Keratinocyte (primary cell): ENCODE measurements around the gene PLA2G4C. TPM values are rescaled to one million over a fixed set of nuclear protein-coding genes. Genes with fewer than 3 reads are reported as not detected.

ENCODE experiments used
- DNase-seq: peaks from one replicate; pipeline ENCODE4 v3.0.0-alpha.2; 2011; ENCODE audit warnings: low read depth, missing footprints, low spot score
- FAIRE-seq: peaks from 2 replicates; lab custom pipeline; 2011; peaks lifted over from hg19 to GRCh38; lab: Jason Lieb, UNC
- H2AFZ ChIP-seq: 2 replicates; pipeline ENCODE4 v1.6.0; 2012; ENCODE audit warnings: low read length, control low read depth, inconsistent platforms; ENCODE audit not compliant: control insufficient read depth
- H3K27ac ChIP-seq: 2 replicates; pipeline ENCODE4 v1.5.1; 2011; ENCODE audit warnings: low read length; ENCODE audit not compliant: control insufficient read depth, insufficient read depth
- H3K27me3 ChIP-seq: 3 replicates; pipeline ENCODE4 v1.6.0; 2011; ENCODE audit warnings: low read length; ENCODE audit not compliant: control insufficient read depth, insufficient read depth; ENCODE audit errors: extremely low read depth
- H3K36me3 ChIP-seq, 2 experiments: 2 replicates in 1 of 2; 3 replicates in 1 of 2; pipeline ENCODE4 v1.5.1; 2011; ENCODE audit warnings: low read length in 2 of 2, mild to moderate bottlenecking in 1 of 2; ENCODE audit not compliant: control insufficient read depth in 2 of 2, insufficient read depth in 2 of 2; ENCODE audit errors: extremely low read depth in 1 of 2
- H3K4me1 ChIP-seq: 3 replicates; pipeline ENCODE4 v1.5.1; 2011; ENCODE audit warnings: low read length; ENCODE audit not compliant: control insufficient read depth, insufficient read depth; ENCODE audit errors: extremely low read depth
- H3K4me2 ChIP-seq: 3 replicates; pipeline ENCODE4 v1.6.0; 2011; ENCODE audit warnings: low read depth, low read length; ENCODE audit not compliant: control insufficient read depth, insufficient read depth; ENCODE audit errors: extremely low read depth
- H3K4me3 ChIP-seq, 3 experiments: fragments of 200-600 bp in 1 of 3; sonication (generic) in 1 of 3; 2 replicates in 2 of 3; 3 replicates in 1 of 3; pipeline ENCODE4 v1.5.1; 2011 to 2016; ENCODE audit warnings: low read length in 3 of 3, mild to moderate bottlenecking in 3 of 3, control low read depth in 2 of 3, inconsistent platforms in 1 of 3, low read depth in 1 of 3, mixed read lengths in 1 of 3, mixed run types in 1 of 3, moderate library complexity in 1 of 3; ENCODE audit not compliant: control insufficient read depth in 2 of 3, insufficient read depth in 2 of 3; ENCODE audit errors: extremely low read depth in 1 of 3
- H3K79me2 ChIP-seq: 2 replicates; pipeline ENCODE4 v1.6.0; 2012; ENCODE audit warnings: low read length; ENCODE audit not compliant: control insufficient read depth, insufficient read depth
- H3K9ac ChIP-seq: 3 replicates; pipeline ENCODE4 v1.6.0; 2011; ENCODE audit warnings: low read length; ENCODE audit not compliant: control insufficient read depth, insufficient read depth; ENCODE audit errors: extremely low read depth
- H3K9me1 ChIP-seq: 3 replicates; pipeline ENCODE4 v1.6.0; 2011; ENCODE audit warnings: low read length; ENCODE audit not compliant: control insufficient read depth, insufficient read depth; ENCODE audit errors: extremely low read depth
- H3K9me3 ChIP-seq: 2 replicates; pipeline ENCODE4 v1.5.1; 2012; ENCODE audit warnings: low read depth, low read length; ENCODE audit not compliant: control insufficient read depth
- H4K20me1 ChIP-seq: 3 replicates; pipeline ENCODE4 v1.6.0; 2011; ENCODE audit warnings: low read length; ENCODE audit not compliant: control insufficient read depth, insufficient read depth; ENCODE audit errors: extremely low read depth
- CTCF ChIP-seq, 3 experiments: IDR thresholded peaks in 1 of 3; conservative IDR thresholded peaks in 1 of 3; optimal IDR thresholded peaks in 1 of 3; 2 replicates in 2 of 3; 3 replicates in 1 of 3; pipeline versions ENCODE3 to v1.5.1; 2011; ENCODE audit warnings: low read length in 3 of 3, mild to moderate bottlenecking in 3 of 3, moderate library complexity in 2 of 3, control low read depth in 1 of 3, inconsistent platforms in 1 of 3; ENCODE audit not compliant: insufficient read depth in 2 of 3; ENCODE audit errors: extremely low read depth in 1 of 3
- EZH2 ChIP-seq: IDR thresholded peaks from one replicate; pipeline ENCODE4 v1.6.1; 2012; ENCODE audit warnings: inconsistent platforms, mild to moderate bottlenecking, low read length, moderate library complexity
- dilution Hi-C: fragments of 300-500 bp; cut with MboI; formaldehyde crosslinking; loops from one replicate; pipeline ENCODE4 v1.7.0; 2020; ENCODE audit warnings: low sequenced_read_pairs; ENCODE audit not compliant: extremely low pct_ligation_motif_present
- polyA plus RNA-seq, 5 experiments: library from polyadenylated mRNA; depleted of rRNA in 3 of 5; stranded (reverse) in 3 of 5; stranded (forward) in 1 of 5; unstranded in 1 of 5; fragments of >200 nt; gene quantifications; 1 replicate in 1 of 5; 2 replicates in 3 of 5; 3 replicates in 1 of 5; pipeline versions ENCODE4 v1.2.1 to v1.2.3, GENCODE V29; 2011 to 2012; ENCODE audit warnings: missing spikeins in 2 of 5, low read depth in 1 of 5, low replicate concordance in 1 of 5

Gene PLA2G4C
- polyA plus RNA-seq, 1 donor (not counting 4 experiments of a cell fraction or from before 2014, with no cell fraction given), result 0.35 TPM

GRCh38 chr19:48025480-48025879 is 85.1 kb downstream of the PLA2G4C start:
- Histone ChIP-seq H3K9me3 (no peaks in the 10 kb centered on the region), H3K4me1 (no peaks in the 10 kb centered on the region), H3K27me3 (no peaks in the 10 kb centered on the region), H3K9me1 (no peaks in the 10 kb centered on the region), H3K36me3 (no peaks in the 10 kb centered on the region), H3K4me2 (no peak overlapping the region), H3K4me3 (no peak overlapping the region), H3K27ac (no peak overlapping the region), H3K9ac (no peak overlapping the region), H2AFZ (no peak overlapping the region), H4K20me1 (no peaks in the 10 kb centered on the region), H3K79me2 (no peaks in the 10 kb centered on the region)
- dilution Hi-C loops, result no loop called here
- FAIRE-seq, result no peak
- DNase-seq, result no peak
- TF ChIP-seq CTCF (optimal IDR thresholded peaks at IDR 0.05 in 1 of 3, IDR thresholded peaks at IDR 0.05 in 1 of 3, conservative IDR thresholded peaks at IDR 0.05 in 1 of 3; ENCODE audit: extremely low read depth in 1 of 3, insufficient read depth in 2 of 3, low read length in 3 of 3) (no peak), EZH2 (no peak)

- DNase-seq (no peak), FAIRE-seq (no peak)
- no peaks in the 10 kb centered on the region for H3K79me2 ChIP-seq
- no peak overlapping the region for H3K4me3 ChIP-seq
- H3K36me3 ChIP-seq, result no peaks in the 10 kb centered on the region
- no peak for TF ChIP-seq EZH2
- TF ChIP-seq CTCF (optimal IDR thresholded peaks at IDR 0.05 in 1 of 3, IDR thresholded peaks at IDR 0.05 in 1 of 3, conservative IDR thresholded peaks at IDR 0.05 in 1 of 3; ENCODE audit: extremely low read depth in 1 of 3, insufficient read depth in 2 of 3, low read length in 3 of 3), result no peak
- H4K20me1 ChIP-seq, result no peaks in the 10 kb centered on the region
- H3K27ac ChIP-seq, result no peak overlapping the region
- no peaks in the 10 kb centered on the region for H3K9me1 ChIP-seq
- H2AFZ ChIP-seq, result no peak overlapping the region
- H3K9me3 ChIP-seq, result no peaks in the 10 kb centered on the region
- H3K4me2 ChIP-seq, result no peak overlapping the region
- H3K4me1 ChIP-seq, result no peaks in the 10 kb centered on the region
- H3K27me3 ChIP-seq, result no peaks in the 10 kb centered on the region
- no peak overlapping the region for H3K9ac ChIP-seq
- dilution Hi-C loops, result no loop called here
Measured at GRCh38 chr19:48023518-48023917, 87.1 kb downstream of the PLA2G4C start.
